Measurements from ENCODE around the gene SYT11. TPM values are rescaled to one million over a fixed set of nuclear protein-coding genes. Genes with fewer than 3 reads are reported as not detected.

The SYT11 gene
- total and polyA plus RNA-seq, 9 of the 15 experiments (the other 6 are each of a cell fraction or from before 2014, with no cell fraction given): 0.05 to 0.18 (median 0.11) TPM

DNA sequence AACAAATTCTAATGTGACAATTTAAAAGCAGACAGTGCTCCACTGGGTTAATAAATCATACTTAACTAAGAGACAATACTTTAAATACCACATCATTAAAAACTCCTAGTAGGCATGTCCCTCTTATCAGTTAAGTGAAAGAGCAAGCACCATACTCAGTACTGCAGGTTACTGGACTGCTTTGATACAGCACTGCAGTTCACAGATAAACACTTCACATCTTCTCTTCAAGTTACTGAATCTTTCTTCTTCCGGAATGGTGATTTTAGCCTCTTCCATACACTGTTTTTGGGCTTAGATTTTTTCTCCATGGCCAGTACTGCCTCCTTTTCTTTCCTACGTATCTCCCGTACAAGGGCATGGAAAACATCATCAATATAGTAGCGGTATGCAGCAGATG, 40.8 kb downstream of the SYT11 start (continued):
- no peak for TF ChIP-seq ARID4B (CRISPR knock-in tag; IDR thresholded peaks at IDR 0.05)
- peak; percentile 50; the same call in 1 of the 2 replicates for TF ChIP-seq LEF1 (IDR thresholded peaks at IDR 0.05)
- no peak for TF ChIP-seq ZBTB17 (CRISPR knock-in tag; IDR thresholded peaks at IDR 0.05)
- TF ChIP-seq E2F8 (IDR thresholded peaks at IDR 0.05; ENCODE audit: low read depth, partially characterized antibody): no peak
- 0 out of 2 replicates have a peak, but pooled peaks have one; percentile 26 for TF ChIP-seq PHB2 (IDR thresholded peaks at IDR 0.05; ENCODE audit: low read depth)
- TF ChIP-seq CEBPZ (IDR thresholded peaks at IDR 0.05; ENCODE audit: borderline replicate concordance, low read depth, low read length): no peak
- no peak for TF ChIP-seq E4F1 (CRISPR knock-in tag; IDR thresholded peaks at IDR 0.05; ENCODE audit: borderline replicate concordance)
- no peak for TF ChIP-seq NFYB (IDR thresholded peaks at IDR 0.05; ENCODE audit: extremely low read depth, insufficient read length)
- TF ChIP-seq, protein P1, sequence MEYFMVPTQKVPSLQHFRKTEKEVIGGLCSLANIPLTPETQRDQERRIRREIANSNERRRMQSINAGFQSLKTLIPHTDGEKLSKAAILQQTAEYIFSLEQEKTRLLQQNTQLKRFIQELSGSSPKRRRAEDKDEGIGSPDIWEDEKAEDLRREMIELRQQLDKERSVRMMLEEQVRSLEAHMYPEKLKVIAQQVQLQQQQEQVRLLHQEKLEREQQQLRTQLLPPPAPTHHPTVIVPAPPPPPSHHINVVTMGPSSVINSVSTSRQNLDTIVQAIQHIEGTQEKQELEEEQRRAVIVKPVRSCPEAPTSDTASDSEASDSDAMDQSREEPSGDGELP (CRISPR knock-in tag; IDR thresholded peaks at IDR 0.05; ENCODE audit: borderline replicate concordance): no peak
- TF ChIP-seq VEZF1 (CRISPR knock-in tag; IDR thresholded peaks at IDR 0.05): no peak
- no peak for TF ChIP-seq SRF (CRISPR knock-in tag; IDR thresholded peaks at IDR 0.05)
